IPS-15b (cell line): ENCODE measurements around the gene DUS1L.

ENCODE experiments used
- H3K27me3 ChIP-seq: one replicate; pipeline ENCODE4 v1.6.1; 2013; ENCODE audit warnings: low read length; ENCODE audit not compliant: control insufficient read depth, insufficient read depth
- H3K36me3 ChIP-seq: one replicate; pipeline ENCODE4 v1.6.1; 2013; ENCODE audit warnings: low read length; ENCODE audit not compliant: control insufficient read depth, insufficient read depth
- H3K4me1 ChIP-seq: one replicate; pipeline ENCODE4 v1.6.1; 2013; ENCODE audit warnings: mild to moderate bottlenecking, low read length; ENCODE audit not compliant: control insufficient read depth, insufficient read depth
- H3K4me3 ChIP-seq: one replicate; pipeline ENCODE4 v1.5.1; 2013; ENCODE audit warnings: low read depth, low read length
- H3K9ac ChIP-seq: one replicate; pipeline ENCODE4 v1.6.1; 2013; ENCODE audit warnings: low read depth, mild to moderate bottlenecking, low read length
- H3K9me3 ChIP-seq: one replicate; pipeline ENCODE4 v1.6.1; 2013; ENCODE audit warnings: mild to moderate bottlenecking, low read length; ENCODE audit not compliant: control insufficient read depth, insufficient read depth

DUS1L gene

GRCh38 chr17:82028966-82029365 is 36.6 kb downstream of the DUS1L start:
- H3K4me1 ChIP-seq: no peaks in the 10 kb centered on the region
- H3K27me3 ChIP-seq: no peaks in the 10 kb centered on the region
- no peaks in the 10 kb centered on the region for H3K9me3 ChIP-seq
- H3K9ac ChIP-seq: no peak overlapping the region
- H3K36me3 ChIP-seq: peaks cover 14% of the 10 kb centered on the region
- H3K4me3 ChIP-seq: no peak overlapping the region

- no peaks in the 10 kb centered on the region for H3K4me1 ChIP-seq
- H3K27me3 ChIP-seq: no peaks in the 10 kb centered on the region
- peaks cover 14% of the 10 kb centered on the region for H3K36me3 ChIP-seq
- no peaks in the 10 kb centered on the region for H3K9me3 ChIP-seq
- no peak overlapping the region for H3K4me3 ChIP-seq
- H3K9ac ChIP-seq: no peak overlapping the region
These were observed 37.4 kb downstream of the DUS1L start for GRCh38 chr17:82028246-82028645.

- Histone ChIP-seq H3K4me1 (no peaks in the 10 kb centered on the region), H3K9ac (no peak overlapping the region), H3K9me3 (no peaks in the 10 kb centered on the region), H3K4me3 (no peak overlapping the region), H3K27me3 (no peaks in the 10 kb centered on the region), H3K36me3 (peaks cover 16% of the 10 kb centered on the region)
These were observed 40.0 kb downstream of the DUS1L start for GRCh38 chr17:82025401-82026107.

- Histone ChIP-seq H3K4me3 (no peak overlapping the region), H3K4me1 (no peaks in the 10 kb centered on the region), H3K9me3 (no peaks in the 10 kb centered on the region), H3K36me3 (peaks cover 16% of the 10 kb centered on the region), H3K9ac (no peak overlapping the region), H3K27me3 (no peaks in the 10 kb centered on the region)
These were observed 40.7 kb downstream of the DUS1L start for GRCh38 chr17:82024859-82025258.

- Histone ChIP-seq H3K9me3 (no peaks in the 10 kb centered on the region), H3K36me3 (peaks cover 17% of the 10 kb centered on the region), H3K9ac (peak overlapping the region; percentile 70), H3K4me1 (no peaks in the 10 kb centered on the region), H3K4me3 (peak overlapping the region; percentile 67), H3K27me3 (no peaks in the 10 kb centered on the region)
These were observed 42.0 kb downstream of the DUS1L start for GRCh38 chr17:82023447-82024241.

- H3K36me3 ChIP-seq: peaks cover 19% of the 10 kb centered on the region
- H3K4me3 ChIP-seq: peak within 1 kb of the TSS; percentile 87
- H3K27me3 ChIP-seq: no peaks in the 10 kb centered on the region
- no peaks in the 10 kb centered on the region for H3K4me1 ChIP-seq
- H3K9ac ChIP-seq: peak within 1 kb of the TSS; percentile 70
- H3K9me3 ChIP-seq: no peaks in the 10 kb centered on the region
These were observed 42.6 kb downstream of the DUS1L start, which contains the start of gene LRRC45 for GRCh38 chr17:82022981-82023446. TSS of gene LRRC45 (plus strand) at chr17:82023305. CDS start at chr17:82023644, 339 bp downstream.

- Histone ChIP-seq H3K36me3 (peaks cover 17% of the 10 kb centered on the region), H3K4me3 (peak within 1 kb of the TSS; percentile 87)
These were observed 43.2 kb downstream of the DUS1L start, which contains the start of gene CENPX for GRCh38 chr17:82022310-82022980. TSS of gene CENPX (minus strand) at chr17:82022878. CDS start at chr17:82022861, 17 bp downstream.

GRCh38 chr17:82021900-82022309 is 43.7 kb downstream of the DUS1L start:
- H3K9ac ChIP-seq: peak overlapping the region; percentile 49
- H3K4me1 ChIP-seq: no peaks in the 10 kb centered on the region
- H3K4me3 ChIP-seq: peak overlapping the region; percentile 87
- H3K9me3 ChIP-seq: no peaks in the 10 kb centered on the region
- H3K36me3 ChIP-seq: peaks cover 17% of the 10 kb centered on the region
- H3K27me3 ChIP-seq: no peaks in the 10 kb centered on the region

More at GRCh38 chr17:82022310-82022980, 43.2 kb downstream of the DUS1L start, which contains the start of gene CENPX:
- H3K9ac ChIP-seq: peak within 1 kb of the TSS; percentile 70
- no peaks in the 10 kb centered on the region for H3K9me3 ChIP-seq
- no peaks in the 10 kb centered on the region for H3K4me1 ChIP-seq
- H3K27me3 ChIP-seq: no peaks in the 10 kb centered on the region

GRCh38 chr17:82021107-82021899 is 44.3 kb downstream of the DUS1L start:
- Histone ChIP-seq H3K36me3 (peaks cover 17% of the 10 kb centered on the region), H3K9ac (no peak overlapping the region), H3K4me3 (peak overlapping the region; percentile 87), H3K27me3 (no peaks in the 10 kb centered on the region), H3K4me1 (no peaks in the 10 kb centered on the region), H3K9me3 (no peaks in the 10 kb centered on the region)

- H3K4me1 ChIP-seq: no peaks in the 10 kb centered on the region
- H3K9ac ChIP-seq: no peak overlapping the region
- no peaks in the 10 kb centered on the region for H3K27me3 ChIP-seq
- H3K4me3 ChIP-seq: no peak overlapping the region
- no peaks in the 10 kb centered on the region for H3K9me3 ChIP-seq
- H3K36me3 ChIP-seq: peaks cover 17% of the 10 kb centered on the region
These were observed 45.0 kb downstream of the DUS1L start for GRCh38 chr17:82020572-82021106.
